Measurements from ENCODE around the gene PRR9.
"Not testable (repeated sequence)": the region's sequence is repeated elsewhere in the genome, so short reads cannot be mapped to it uniquely, and the experiment has no call there.

PRR9 gene, protein sequence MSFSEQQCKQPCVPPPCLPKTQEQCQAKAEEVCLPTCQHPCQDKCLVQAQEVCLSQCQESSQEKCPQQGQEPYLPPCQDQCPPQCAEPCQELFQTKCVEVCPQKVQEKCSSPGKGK

DNA sequence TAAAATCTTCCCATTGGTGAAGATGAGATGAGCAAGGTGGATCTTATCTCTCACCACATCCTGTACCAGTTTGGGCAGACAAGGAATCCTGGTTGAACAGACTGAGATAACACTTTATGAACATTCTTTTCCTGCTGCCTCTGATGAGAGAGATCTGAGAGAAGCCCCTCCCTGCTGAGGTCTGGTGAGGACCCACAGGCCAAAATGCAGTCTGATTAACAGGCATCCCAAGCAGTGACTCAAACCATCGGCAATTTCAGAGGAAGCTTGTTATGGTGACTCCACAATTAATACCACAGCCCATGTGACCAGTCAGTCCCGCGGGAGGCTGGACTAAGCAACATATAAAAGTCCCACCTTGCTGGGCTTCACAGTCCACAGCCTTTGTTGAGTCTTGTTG lies at the start of gene PRR9:
PRR9 (plus strand) TSS at position 373 of the 400 bp plus-strand sequence. CDS start 561 bp downstream, outside the sequence.
- Mint-ChIP-seq H3K9me3 (no peaks in the 10 kb centered on the region), H3K4me3 (no peak within 1 kb of the TSS), H3K27ac (no peak within 1 kb of the TSS), H3K36me3 (no peaks in the 10 kb centered on the region), H3K4me1 (no peaks in the 10 kb centered on the region)
- DNase-seq (ENCODE audit: low spot score in 2 of 2), result no peak
- ATAC-seq, result peak; percentile 5

DNA sequence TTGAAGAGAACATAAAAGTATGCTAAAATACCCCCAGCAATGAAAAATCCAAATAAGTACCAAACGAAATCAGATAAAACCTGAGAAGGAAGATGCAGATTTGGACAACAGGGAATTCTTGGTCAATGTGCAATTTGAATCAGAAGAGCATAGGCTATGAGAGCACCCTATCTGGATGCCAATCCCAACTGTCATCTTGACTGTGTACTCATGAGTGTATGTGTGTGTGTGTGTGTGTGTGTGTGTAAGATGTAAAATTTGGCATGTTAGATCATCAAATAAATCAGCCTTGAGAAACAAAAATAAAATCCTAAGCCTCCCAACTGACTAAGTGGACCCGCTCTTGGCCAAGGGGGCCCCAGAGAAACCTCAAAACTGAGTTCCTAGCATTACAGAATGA lies 48.7 kb upstream of the PRR9 start:
- Mint-ChIP-seq H3K9me3 (no peaks in the 10 kb centered on the region), H3K4me1 (no peaks in the 10 kb centered on the region), H3K4me3 (no peak overlapping the region), H3K27ac (no peak overlapping the region), H3K36me3 (no peaks in the 10 kb centered on the region)
- DNase-seq (ENCODE audit: low spot score in 2 of 2), result no peak
- no peak for ATAC-seq

DNA sequence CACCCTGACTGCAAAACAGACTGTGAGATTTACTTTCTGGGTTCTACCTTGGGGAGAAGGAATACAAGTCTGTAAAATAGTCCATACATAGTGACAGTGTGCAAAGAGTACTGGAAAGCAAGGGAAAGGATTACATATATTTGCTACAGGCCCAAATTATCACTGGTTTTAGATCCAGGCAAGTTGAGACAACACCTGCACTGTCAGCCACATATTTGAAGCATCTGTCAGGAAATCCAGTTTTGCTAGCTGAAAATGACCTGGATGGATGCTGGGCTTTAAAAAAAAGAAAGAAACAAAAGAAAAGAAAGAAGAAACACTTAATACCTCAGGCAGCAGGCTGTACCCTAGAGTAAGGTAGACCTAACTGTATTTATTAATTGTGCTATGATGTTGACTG lies 42.8 kb upstream of the PRR9 start:
- Mint-ChIP-seq H3K27ac (no peak overlapping the region), H3K9me3 (no peaks in the 10 kb centered on the region), H3K4me1 (no peaks in the 10 kb centered on the region), H3K36me3 (no peaks in the 10 kb centered on the region), H3K4me3 (no peak overlapping the region)
- ATAC-seq, result no peak
- no peak for DNase-seq (ENCODE audit: low spot score in 2 of 2)

DNA sequence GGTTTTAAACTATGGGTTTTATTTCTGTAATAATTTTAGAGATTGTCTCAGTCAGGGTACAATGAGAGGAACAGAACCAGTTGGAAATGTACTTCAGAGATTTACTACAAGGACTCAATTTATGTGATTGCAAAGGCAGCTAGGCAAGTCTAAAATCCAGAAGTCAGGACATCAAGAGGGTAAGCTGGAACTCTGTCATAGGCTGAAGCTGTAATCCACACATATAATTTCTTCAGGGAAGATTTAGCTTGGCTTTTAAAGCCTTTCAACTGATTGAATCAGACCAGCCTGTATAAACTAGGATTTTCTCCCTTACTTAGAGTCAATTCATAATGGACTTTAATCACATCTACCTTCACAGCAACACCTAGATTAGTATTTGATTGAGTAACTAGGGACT lies 38.5 kb upstream of the PRR9 start:
- ATAC-seq (no peak), DNase-seq (ENCODE audit: low spot score in 2 of 2) (no peak)
- Mint-ChIP-seq H3K4me1 (no peaks in the 10 kb centered on the region), H3K27ac (no peak overlapping the region), H3K4me3 (no peak overlapping the region), H3K36me3 (no peaks in the 10 kb centered on the region), H3K9me3 (no peaks in the 10 kb centered on the region)

DNA sequence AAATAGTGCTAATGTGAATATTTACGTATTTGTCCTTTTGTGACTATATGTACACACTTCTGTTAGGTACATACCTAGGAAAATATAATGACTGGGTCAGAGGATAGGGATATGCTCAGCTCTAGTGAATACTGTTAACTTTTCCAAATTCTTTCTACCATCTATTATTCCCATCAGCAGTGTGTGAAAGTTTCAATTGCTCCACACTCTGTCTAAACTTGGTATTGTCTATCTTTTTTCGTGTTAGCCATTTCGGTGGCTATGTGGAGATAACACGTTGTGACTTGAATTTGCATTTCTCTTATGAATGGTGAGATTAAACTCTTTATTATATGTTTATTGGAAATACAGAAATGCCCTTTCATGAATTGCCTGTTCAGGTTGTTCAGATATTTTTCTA lies 36.8 kb upstream of the PRR9 start:
- no peak overlapping the region for H3K27ac Mint-ChIP-seq
- no peaks in the 10 kb centered on the region for H3K36me3 Mint-ChIP-seq
- no peak for ATAC-seq
- H3K4me1 Mint-ChIP-seq, result no peaks in the 10 kb centered on the region
- peaks cover 2% of the 10 kb centered on the region for H3K9me3 Mint-ChIP-seq
- no peak for DNase-seq (ENCODE audit: low spot score in 2 of 2)
- no peak overlapping the region for H3K4me3 Mint-ChIP-seq

DNA sequence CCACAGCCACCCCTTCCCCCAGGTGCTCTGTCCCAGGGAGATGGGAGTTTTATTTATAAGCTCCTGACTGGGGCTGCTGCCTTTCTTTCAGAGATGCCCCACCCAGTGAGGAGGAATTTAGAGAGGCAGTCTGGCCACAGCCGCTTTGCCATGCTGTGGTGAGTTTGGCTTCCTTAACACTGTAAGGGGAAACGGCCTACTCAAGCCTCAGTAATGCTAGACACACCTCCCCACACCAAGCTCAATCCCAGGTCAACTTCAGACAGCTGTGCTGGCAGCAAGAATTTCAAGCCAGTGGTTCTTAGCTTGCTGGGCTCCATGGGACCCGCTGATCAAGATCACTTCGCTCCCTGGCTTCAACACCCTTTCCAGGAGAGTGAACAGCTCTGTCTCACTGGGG lies 29.1 kb upstream of the PRR9 start:
- H3K27ac Mint-ChIP-seq, H3K36me3 Mint-ChIP-seq, ATAC-seq: not testable (repeated sequence)

DNA sequence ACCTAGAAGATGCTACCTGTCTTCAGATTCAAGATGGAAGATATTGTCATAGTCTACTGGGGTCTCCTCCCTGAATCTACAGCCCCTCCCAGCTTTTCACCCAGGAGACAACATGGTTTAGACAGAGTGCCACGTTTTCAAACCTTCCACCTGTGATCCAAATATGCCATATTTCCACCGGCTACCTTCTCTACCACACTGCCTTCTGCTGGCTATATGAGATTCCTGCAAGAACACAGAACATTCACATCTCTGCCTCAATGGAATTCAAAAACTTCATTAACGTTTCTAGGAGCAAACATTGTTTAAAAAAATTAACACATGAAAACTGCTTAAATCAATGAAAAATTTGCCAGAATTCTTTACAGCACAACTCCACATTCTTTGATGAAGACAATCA lies 27.0 kb upstream of the PRR9 start:
- no peak overlapping the region for H3K27ac Mint-ChIP-seq
- H3K9me3 Mint-ChIP-seq, result peaks cover 4% of the 10 kb centered on the region
- H3K36me3 Mint-ChIP-seq, result no peaks in the 10 kb centered on the region
- H3K4me1 Mint-ChIP-seq, result no peaks in the 10 kb centered on the region
- no peak overlapping the region for H3K4me3 Mint-ChIP-seq
- ATAC-seq, result no peak
- no peak for DNase-seq (ENCODE audit: low spot score in 2 of 2)

More for the DNA sequence above, 29.1 kb upstream of the PRR9 start:
- H3K4me1 Mint-ChIP-seq; DNase-seq (ENCODE audit: low spot score in 2 of 2); H3K9me3 Mint-ChIP-seq; H3K4me3 Mint-ChIP-seq: not testable (repeated sequence)

DNA sequence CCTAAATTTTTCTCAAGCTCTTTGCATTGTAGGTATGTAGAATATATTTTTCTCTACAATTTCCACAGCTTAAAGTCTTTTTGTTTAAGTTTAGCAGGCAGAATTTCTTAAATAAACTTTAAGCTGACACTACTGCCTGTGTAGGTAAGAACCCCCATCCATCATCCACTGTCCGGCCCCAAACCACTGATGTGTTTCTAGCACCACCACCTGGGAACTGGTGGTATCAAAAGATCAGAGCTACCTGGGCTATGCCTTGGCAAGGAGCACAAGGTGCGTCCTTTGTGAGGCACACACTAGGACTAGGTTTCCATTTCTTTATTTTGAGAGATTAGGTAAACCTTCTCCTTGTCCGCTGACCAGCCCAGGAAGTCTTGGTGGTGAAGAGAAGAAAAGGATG lies 24.7 kb upstream of the PRR9 start:
- no peak overlapping the region for H3K27ac Mint-ChIP-seq
- H3K4me3 Mint-ChIP-seq, result no peak overlapping the region
- H3K36me3 Mint-ChIP-seq, result no peaks in the 10 kb centered on the region
- ATAC-seq (no peak), DNase-seq (ENCODE audit: low spot score in 2 of 2) (no peak)
- H3K4me1 Mint-ChIP-seq, result no peaks in the 10 kb centered on the region
- no peaks in the 10 kb centered on the region for H3K9me3 Mint-ChIP-seq

DNA sequence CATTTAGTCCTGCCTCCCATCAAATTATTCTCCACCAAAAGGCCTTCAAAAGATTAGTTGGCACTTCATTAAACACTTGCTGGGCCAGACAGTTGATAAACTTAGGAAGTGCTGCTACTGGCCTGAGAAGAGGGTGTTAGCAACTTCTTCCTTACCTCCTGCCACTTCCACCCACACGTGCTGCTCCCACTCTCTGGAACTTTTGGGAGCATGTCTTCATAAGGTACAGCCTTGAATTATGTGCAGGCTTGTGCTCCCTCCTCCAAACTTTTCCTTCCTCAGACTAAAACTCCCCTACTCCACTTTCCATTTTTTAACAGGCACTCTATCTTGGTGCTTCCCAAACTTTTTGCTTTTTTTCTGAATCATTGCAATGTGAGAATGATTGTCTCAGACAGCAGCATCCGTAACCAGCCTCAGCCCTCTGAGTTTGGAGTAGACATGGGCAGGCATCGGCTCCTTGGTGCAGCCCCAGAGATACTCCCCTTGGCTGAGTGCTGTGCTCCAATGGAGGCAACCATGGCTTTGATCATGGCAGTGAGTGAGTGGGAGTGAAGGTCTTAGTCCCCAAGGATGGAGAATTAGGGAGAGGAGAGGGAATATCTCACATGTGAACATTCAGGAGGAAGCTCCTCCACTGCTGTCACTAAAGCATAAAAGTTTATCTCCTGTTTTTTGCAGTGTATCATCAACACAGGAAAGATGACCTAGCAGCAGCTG lies 22.9 kb upstream of the PRR9 start:
- H3K4me3 Mint-ChIP-seq, result no peak overlapping the region
- no peaks in the 10 kb centered on the region for H3K9me3 Mint-ChIP-seq
- no peaks in the 10 kb centered on the region for H3K4me1 Mint-ChIP-seq
- H3K27ac Mint-ChIP-seq, result no peak overlapping the region
- no peak for ATAC-seq
- no peaks in the 10 kb centered on the region for H3K36me3 Mint-ChIP-seq
- DNase-seq (ENCODE audit: low spot score in 2 of 2), result no peak

DNA sequence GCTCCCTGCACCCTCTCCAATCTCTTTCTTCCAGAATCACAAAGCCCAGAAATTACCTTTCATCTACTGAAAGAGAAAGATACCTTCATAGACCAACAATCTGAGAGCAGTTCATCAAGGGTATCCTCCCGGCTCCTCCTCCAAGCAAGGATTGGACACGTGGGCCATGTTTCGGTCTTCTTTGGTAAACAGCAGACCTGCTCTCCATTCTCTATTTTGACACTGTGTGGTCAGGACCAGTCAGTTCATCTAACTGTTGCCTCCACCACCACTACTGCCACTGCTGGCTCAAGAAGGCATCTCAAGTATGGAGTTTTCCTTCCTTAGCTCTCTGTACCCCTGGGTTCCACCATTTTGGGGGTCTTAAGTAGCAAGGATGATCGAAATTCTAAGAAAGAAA lies 22.2 kb upstream of the PRR9 start:
- no peak overlapping the region for H3K27ac Mint-ChIP-seq
- ATAC-seq, result no peak
- DNase-seq (ENCODE audit: low spot score in 2 of 2), result no peak
- no peaks in the 10 kb centered on the region for H3K9me3 Mint-ChIP-seq
- H3K36me3 Mint-ChIP-seq, result no peaks in the 10 kb centered on the region
- no peak overlapping the region for H3K4me3 Mint-ChIP-seq
- no peaks in the 10 kb centered on the region for H3K4me1 Mint-ChIP-seq

DNA sequence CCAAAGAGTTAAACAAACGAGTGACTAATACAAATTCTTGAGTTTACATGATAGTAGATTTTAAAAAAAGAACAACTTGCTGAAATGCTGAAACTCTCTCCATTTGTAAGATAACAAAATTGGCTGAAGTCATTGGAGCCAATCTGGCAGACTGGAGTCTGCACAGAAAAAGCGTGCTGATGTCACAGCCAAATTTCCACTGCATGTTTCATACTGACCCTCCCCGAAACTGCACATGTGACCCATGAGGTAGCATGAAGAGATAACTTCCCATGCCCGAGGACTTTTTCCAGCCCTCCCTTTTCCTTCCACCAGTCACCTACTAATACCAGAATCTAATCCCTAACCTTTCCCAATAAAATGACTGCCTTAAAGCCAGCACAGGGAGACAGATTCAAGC lies 15.4 kb upstream of the PRR9 start:
- Mint-ChIP-seq H3K27ac (no peak overlapping the region), H3K36me3 (no peaks in the 10 kb centered on the region), H3K4me1 (no peaks in the 10 kb centered on the region), H3K9me3 (no peaks in the 10 kb centered on the region), H3K4me3 (no peak overlapping the region)
- DNase-seq (ENCODE audit: low spot score in 2 of 2) (no peak), ATAC-seq (no peak)

DNA sequence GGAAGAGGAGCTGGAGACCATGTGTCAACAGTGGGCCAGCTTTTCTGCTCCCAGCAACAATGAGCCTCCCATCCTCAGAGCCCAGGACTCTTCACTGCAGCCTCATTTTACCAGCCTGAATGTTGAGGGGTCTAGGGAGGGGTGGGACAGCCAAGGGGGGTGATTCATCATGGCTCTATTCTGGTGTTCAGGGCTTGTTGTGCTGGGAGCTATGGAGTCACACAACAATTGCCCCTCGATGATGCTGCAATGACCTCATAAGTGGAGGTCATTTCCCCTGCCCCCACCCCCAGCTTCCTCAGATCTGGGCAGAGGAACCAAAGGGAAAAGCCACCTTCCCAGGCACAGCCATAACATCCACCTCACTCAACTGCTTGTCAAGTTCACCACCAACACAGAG lies 14.3 kb upstream of the PRR9 start, which contains the start of gene LELP1:
LELP1 (plus strand) TSS at position 301 of the 400 bp plus-strand sequence. CDS start 1,278 bp downstream, outside the sequence.
- Mint-ChIP-seq H3K4me3 (no peak within 1 kb of the TSS), H3K27ac (no peak within 1 kb of the TSS), H3K36me3 (no peaks in the 10 kb centered on the region), H3K4me1 (no peaks in the 10 kb centered on the region), H3K9me3 (no peaks in the 10 kb centered on the region)
- no peak for ATAC-seq
- no peak for DNase-seq (ENCODE audit: low spot score in 2 of 2)

DNA sequence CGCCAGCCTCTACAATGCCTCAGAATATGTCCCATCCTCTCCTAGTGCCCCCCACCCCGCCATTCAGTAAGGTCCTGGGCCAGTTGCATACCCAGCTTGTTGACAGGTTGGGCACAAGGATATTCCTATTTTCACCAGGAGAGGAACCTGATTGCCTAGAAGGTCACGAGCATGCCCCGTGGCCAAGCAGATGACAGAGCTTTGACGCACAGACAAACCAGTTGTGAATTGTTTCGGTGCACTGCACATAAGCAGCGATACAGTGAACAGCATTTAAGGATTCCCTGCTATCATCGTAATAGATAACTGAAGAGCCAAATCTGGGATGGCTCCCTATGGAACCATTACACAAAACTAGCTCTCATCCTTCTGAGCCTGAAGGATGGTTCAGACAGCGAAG lies 10.8 kb upstream of the PRR9 start:
- no peak for ATAC-seq
- DNase-seq (ENCODE audit: low spot score in 2 of 2), result no peak
- Mint-ChIP-seq H3K4me1 (no peaks in the 10 kb centered on the region), H3K27ac (no peak overlapping the region), H3K9me3 (no peaks in the 10 kb centered on the region), H3K4me3 (no peak overlapping the region), H3K36me3 (no peaks in the 10 kb centered on the region)

DNA sequence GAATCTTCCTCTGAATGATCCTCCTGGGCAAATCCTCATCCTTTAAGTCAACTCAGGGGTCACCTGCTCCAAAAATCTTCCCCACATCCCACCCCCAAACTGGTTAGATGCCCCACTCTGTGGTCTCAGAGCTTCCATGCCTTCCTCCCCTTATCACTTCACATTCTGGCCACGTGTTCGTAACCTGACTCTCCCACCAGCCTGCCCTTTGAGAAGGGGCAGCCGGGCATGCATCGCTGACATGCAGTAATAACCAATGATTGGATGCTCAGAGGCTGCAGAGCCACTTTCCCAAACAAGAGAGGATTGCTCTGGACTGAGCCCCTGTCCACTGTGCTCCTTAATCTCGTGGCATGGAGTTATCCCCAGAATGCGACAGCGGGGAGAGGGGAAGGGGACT lies 7.2 kb upstream of the PRR9 start:
- no peaks in the 10 kb centered on the region for H3K36me3 Mint-ChIP-seq
- H3K27ac Mint-ChIP-seq, result no peak overlapping the region
- ATAC-seq (no peak), DNase-seq (ENCODE audit: low spot score in 2 of 2) (no peak)
- H3K9me3 Mint-ChIP-seq, result no peaks in the 10 kb centered on the region
- H3K4me1 Mint-ChIP-seq, result no peaks in the 10 kb centered on the region
- no peak overlapping the region for H3K4me3 Mint-ChIP-seq

DNA sequence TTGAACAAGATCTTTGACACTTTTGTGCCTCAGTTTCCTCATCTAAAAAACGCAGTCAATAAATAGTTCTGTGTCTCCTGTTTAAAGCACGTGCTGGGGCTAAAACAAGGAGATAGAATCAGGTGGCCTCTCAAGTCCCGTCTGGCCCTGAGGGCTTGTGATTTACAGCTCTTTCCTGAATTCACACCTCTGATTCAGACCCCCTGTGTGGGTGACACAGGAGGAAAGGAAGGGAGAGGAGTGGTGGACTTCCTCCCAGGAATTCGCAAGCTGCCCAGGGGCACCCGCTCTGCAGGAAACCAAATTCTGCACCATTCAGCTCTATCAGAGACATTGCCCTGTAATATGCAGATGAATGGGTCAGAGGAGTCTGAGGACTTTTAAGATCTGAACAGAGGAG lies 5.2 kb upstream of the PRR9 start:
- DNase-seq (ENCODE audit: low spot score in 2 of 2) (no peak), ATAC-seq (no peak)
- Mint-ChIP-seq H3K9me3 (no peaks in the 10 kb centered on the region), H3K36me3 (no peaks in the 10 kb centered on the region), H3K27ac (no peak overlapping the region), H3K4me3 (no peak overlapping the region), H3K4me1 (no peaks in the 10 kb centered on the region)

DNA sequence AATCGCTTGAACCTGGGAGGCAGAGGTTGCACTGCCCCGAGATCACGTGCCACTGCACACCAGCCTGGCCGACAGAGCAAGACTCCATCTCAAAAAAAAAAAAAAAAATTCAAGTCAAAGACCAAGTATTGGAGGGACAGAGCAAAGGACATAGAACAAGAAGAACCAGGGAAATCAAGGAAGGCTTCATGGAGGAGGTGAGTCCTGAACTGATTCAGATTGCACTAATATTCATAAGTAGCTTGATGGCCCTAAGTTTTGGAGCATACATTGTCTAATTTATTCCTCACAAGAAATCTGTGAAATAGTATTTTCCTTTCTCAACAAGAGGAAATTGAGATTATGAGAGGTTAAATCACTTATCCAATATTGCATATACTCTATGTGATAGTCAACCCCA lies 3.9 kb upstream of the PRR9 start:
- H3K27ac Mint-ChIP-seq, result no peak overlapping the region
- ATAC-seq, result no peak
- H3K36me3 Mint-ChIP-seq, result no peaks in the 10 kb centered on the region
- DNase-seq (ENCODE audit: low spot score in 2 of 2), result no peak
- H3K9me3 Mint-ChIP-seq, result no peaks in the 10 kb centered on the region
- no peak overlapping the region for H3K4me3 Mint-ChIP-seq
- H3K4me1 Mint-ChIP-seq, result no peaks in the 10 kb centered on the region
